CD8-positive, alpha-beta memory T cell (primary cell): Measurements from ENCODE around the gene ACO1. TPM values are rescaled to one million over a fixed set of nuclear protein-coding genes. Genes with fewer than 3 reads are reported as not detected.

Source experiments
- CTCF ChIA-PET: fragments of 350-600 bp; sonication (Branson Sonifier 250); formaldehyde crosslinking; loops from one replicate; lab custom pipeline; 2021; ENCODE audit warnings: antibody characterized with exemption; lab: Charles Lee
- POLR2A ChIA-PET: fragments of 350-600 bp; sonication (Branson Sonifier 250); formaldehyde crosslinking; loops from one replicate; lab custom pipeline; 2021; ENCODE audit warnings: antibody characterized with exemption; lab: Charles Lee
- DNase-seq, 5 donors: peaks; one replicate each; pipeline versions ENCODE4 v3.0.0 to v3.0.0-alpha.2; 2020 to 2022; ENCODE audit warnings: mixed read lengths in 1 of 5
- H3K27ac ChIP-seq: one replicate; pipeline ENCODE4 v1.7.0; 2013; ENCODE audit warnings: low read depth, mild to moderate bottlenecking, low read length, moderate library complexity
- H3K27me3 ChIP-seq: 2 replicates; pipeline ENCODE4 v1.7.0; 2013; ENCODE audit warnings: low read length, mild to moderate bottlenecking; ENCODE audit not compliant: insufficient read depth, poor library complexity, severe bottlenecking
- H3K36me3 ChIP-seq: 2 replicates; pipeline ENCODE4 v1.7.0; 2013; ENCODE audit warnings: mild to moderate bottlenecking, low read length, moderate library complexity; ENCODE audit not compliant: insufficient read depth
- H3K4me1 ChIP-seq: 2 replicates; pipeline ENCODE4 v1.7.0; 2013; ENCODE audit warnings: mild to moderate bottlenecking, low read length, moderate library complexity; ENCODE audit not compliant: insufficient read depth
- H3K4me3 ChIP-seq: 2 replicates; pipeline ENCODE4 v1.7.0; 2013; ENCODE audit warnings: mild to moderate bottlenecking, low read length
- H3K9me3 ChIP-seq: 2 replicates; pipeline ENCODE4 v1.7.0; 2013; ENCODE audit warnings: mild to moderate bottlenecking, low read length
- H3K27ac Mint-ChIP-seq, 8 donors: one replicate each; pipeline ENCODE4 v1.8.0; 2020 to 2021; ENCODE audit warnings: mixed read lengths in 8 of 8, mild to moderate bottlenecking in 6 of 8, inconsistent platforms in 3 of 8, moderate library complexity in 3 of 8
- H3K27me3 Mint-ChIP-seq, 2 donors: one replicate each; pipeline ENCODE4 v1.8.0; 2020 to 2021; ENCODE audit warnings: mixed read lengths in 2 of 2, mild to moderate bottlenecking in 1 of 2, moderate library complexity in 1 of 2
- H3K36me3 Mint-ChIP-seq, 3 donors: one replicate each; pipeline ENCODE4 v1.8.0; 2020 to 2021; ENCODE audit warnings: mixed read lengths in 3 of 3, inconsistent platforms in 1 of 3, mild to moderate bottlenecking in 1 of 3
- H3K4me1 Mint-ChIP-seq, 3 donors: one replicate each; pipeline ENCODE4 v1.8.0; 2020 to 2021; ENCODE audit warnings: mixed read lengths in 3 of 3, inconsistent platforms in 1 of 3, mild to moderate bottlenecking in 1 of 3
- H3K4me3 Mint-ChIP-seq, 7 donors: one replicate each; pipeline ENCODE4 v1.8.0; 2020 to 2021; ENCODE audit warnings: mixed read lengths in 7 of 7, mild to moderate bottlenecking in 6 of 7, moderate library complexity in 4 of 7, inconsistent platforms in 2 of 7
- H3K9me3 Mint-ChIP-seq, 5 donors: one replicate each; pipeline ENCODE4 v1.8.0; 2020 to 2022; ENCODE audit warnings: mixed read lengths in 5 of 5, mild to moderate bottlenecking in 3 of 5, moderate library complexity in 2 of 5, inconsistent platforms in 1 of 5
- polyA plus RNA-seq: library from polyadenylated mRNA; unstranded; fragments of 300-500 nt; fragmentation: Illumina TruSeq; gene quantifications from one replicate; pipeline ENCODE4 v1.2.3, GENCODE V29; 2021
- total RNA-seq, 2 experiments: library from RNA; stranded (reverse); gene quantifications; one replicate each; pipeline ENCODE4 v1.2.3, GENCODE V29; 2021

The ACO1 gene
- total RNA-seq (10 to 100 TPM; 13.5 to 13.6 TPM), polyA plus RNA-seq (11.0 TPM)

DNA sequence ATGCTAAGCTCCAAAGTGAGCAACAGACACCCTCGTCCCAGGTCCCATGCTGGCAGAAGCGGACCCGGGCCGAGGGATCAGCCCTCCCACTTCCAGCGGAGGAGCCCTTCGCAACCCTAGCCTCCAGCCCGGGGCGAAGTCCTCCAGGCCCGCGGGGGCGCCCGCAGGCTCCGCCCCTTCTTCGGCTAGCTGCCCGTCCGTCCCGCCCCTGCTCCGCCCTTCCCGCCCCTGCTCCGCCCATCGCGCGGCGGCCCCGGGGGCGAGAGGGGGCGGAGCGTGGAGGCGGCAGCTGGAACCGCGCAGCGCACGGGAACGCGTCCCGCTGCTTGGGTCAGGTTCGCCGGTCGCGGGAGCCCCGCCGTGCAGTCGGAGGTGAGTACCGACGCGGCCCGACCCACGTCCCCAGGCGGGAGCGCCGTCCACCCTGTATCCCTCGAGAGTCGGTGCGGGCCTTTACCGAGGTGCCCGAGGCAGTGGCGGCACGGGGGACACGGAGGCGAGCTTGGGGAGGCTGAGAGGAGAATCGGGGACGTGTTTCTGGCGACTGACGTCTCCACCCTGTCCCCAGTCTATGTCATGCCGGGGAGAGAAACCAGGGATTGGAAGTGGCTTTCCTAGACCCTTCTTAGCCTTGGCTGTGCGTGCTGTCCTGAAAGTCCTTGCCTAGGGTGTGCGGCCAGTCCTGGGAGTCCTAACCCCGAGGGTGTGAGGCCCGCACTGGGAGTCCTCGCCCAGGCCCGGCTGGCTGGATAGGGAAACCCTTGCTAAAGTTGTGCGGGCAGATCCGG is at the start of gene ACO1:
TSS of gene ACO1 (plus strand) at position 280 of the 788 bp plus-strand sequence. CDS start 20,864 bp downstream, outside the sequence.
- Mint-ChIP-seq H3K4me3 (peak within 1 kb of the TSS; percentile 85 to 90 (median 87)), H3K27ac (peak within 1 kb of the TSS; percentile 4 to 93 (median 61))

GRCh38 chr9:32334916-32335895 is 49.2 kb upstream of the ACO1 start:
- POLR2A ChIA-PET: interaction anchor here (0.6 kb wide), 1 partner anchor 23 kb away, joined by 3 read pairs; no protein-coding TSS in a partner anchor
- no peaks in the 10 kb centered on the region for H3K4me1 Mint-ChIP-seq
- Histone ChIP-seq H3K4me1 (no peaks in the 10 kb centered on the region), H3K27me3 (no peaks in the 10 kb centered on the region), H3K4me3 (no peak overlapping the region), H3K9me3 (no peaks in the 10 kb centered on the region), H3K36me3 (no peaks in the 10 kb centered on the region), H3K27ac (no peak overlapping the region)
- no peaks in the 10 kb centered on the region for H3K36me3 Mint-ChIP-seq
- peaks cover 3 to 15% of the 10 kb centered on the region in 2 donors for H3K27me3 Mint-ChIP-seq
- H3K4me3 Mint-ChIP-seq: no peak overlapping the region
- no peak for DNase-seq
- no peaks in the 10 kb centered on the region for H3K9me3 Mint-ChIP-seq
- CTCF ChIA-PET: interaction anchor here (0.9 kb wide), 1 partner anchor 23 kb away, joined by 3 read pairs; no protein-coding TSS in a partner anchor
- no peak overlapping the region for H3K27ac Mint-ChIP-seq

More for the DNA sequence above, at the start of gene ACO1:
- Histone ChIP-seq H3K9me3 (no peaks in the 10 kb centered on the region), H3K27ac (peak within 1 kb of the TSS; percentile 28), H3K27me3 (no peaks in the 10 kb centered on the region), H3K4me1 (peaks cover 10% of the 10 kb centered on the region), H3K4me3 (peak within 1 kb of the TSS; percentile 82), H3K36me3 (no peaks in the 10 kb centered on the region)
- H3K27me3 Mint-ChIP-seq: peaks cover 4 to 28% of the 10 kb centered on the region in 2 donors
- CTCF ChIA-PET: interaction anchor here (0.7 to 5.0 kb wide), 12 partner anchors 10 to 583 kb away, joined by 3 to 57 read pairs (median 4); partner anchors contain the start of genes NDUFB6 and RIGI
- H3K36me3 Mint-ChIP-seq: peaks cover 0 to 6% (median 2%) of the 10 kb centered on the region in 3 donors
- peaks cover 20 to 36% (median 26%) of the 10 kb centered on the region in 3 donors for H3K4me1 Mint-ChIP-seq
- H3K9me3 Mint-ChIP-seq: no peaks in the 10 kb centered on the region
- peak; percentile 84 to 91 (median 89) for DNase-seq
- POLR2A ChIA-PET: interaction anchor here (1.0 to 2.1 kb wide), 3 partner anchors 141 to 188 kb away, joined by 3 to 14 read pairs (median 10); partner anchors contain the start of genes SMIM27 and TOPORS

DNA sequence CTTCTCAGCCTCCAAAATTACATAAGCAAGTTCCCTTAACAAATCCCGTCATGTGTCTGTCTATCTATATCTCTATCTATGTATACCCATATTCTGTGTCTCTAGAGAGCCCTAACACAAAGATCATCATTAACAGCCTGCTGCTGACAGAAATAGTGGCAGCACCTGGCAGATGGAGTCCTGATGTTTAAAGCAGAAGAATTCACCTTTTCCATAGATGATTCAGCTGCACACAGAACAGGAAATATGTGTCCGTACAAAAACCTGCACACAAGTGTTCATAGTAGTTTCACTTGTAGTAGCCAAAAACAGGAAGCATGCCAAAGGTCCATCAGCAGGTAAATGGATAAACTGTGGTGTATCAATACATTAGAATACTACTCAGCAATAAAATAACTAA is 45.0 kb upstream of the ACO1 start:
- no peaks in the 10 kb centered on the region for H3K4me1 ChIP-seq
- no peaks in the 10 kb centered on the region for H3K36me3 ChIP-seq
- Mint-ChIP-seq H3K9me3 (no peaks in the 10 kb centered on the region), H3K4me1 (peaks cover 5 to 14% (median 13%) of the 10 kb centered on the region in 3 donors), H3K4me3 (no peak overlapping the region), H3K27me3 (peaks cover 1 to 11% of the 10 kb centered on the region in 2 donors), H3K27ac (no peak overlapping the region), H3K36me3 (no peaks in the 10 kb centered on the region)
- no peaks in the 10 kb centered on the region for H3K27me3 ChIP-seq
- no peak overlapping the region for H3K27ac ChIP-seq
- H3K9me3 ChIP-seq: no peaks in the 10 kb centered on the region
- no peak overlapping the region for H3K4me3 ChIP-seq
- CTCF ChIA-PET: no interaction called here
- DNase-seq: no peak
- POLR2A ChIA-PET: no interaction called here

GRCh38 chr9:32340361-32340760 is 44.1 kb upstream of the ACO1 start:
- H3K4me1 ChIP-seq: no peaks in the 10 kb centered on the region
- DNase-seq: no peak
- CTCF ChIA-PET: no interaction called here
- no peak overlapping the region for H3K4me3 ChIP-seq
- no peaks in the 10 kb centered on the region for H3K27me3 ChIP-seq
- no peaks in the 10 kb centered on the region for H3K9me3 ChIP-seq
- Mint-ChIP-seq H3K27ac (no peak overlapping the region), H3K9me3 (no peaks in the 10 kb centered on the region), H3K27me3 (peaks cover 0 to 9% of the 10 kb centered on the region in 2 donors), H3K4me1 (peaks cover 12 to 23% (median 21%) of the 10 kb centered on the region in 3 donors), H3K36me3 (no peaks in the 10 kb centered on the region), H3K4me3 (no peak overlapping the region)
- H3K27ac ChIP-seq: no peak overlapping the region
- no peaks in the 10 kb centered on the region for H3K36me3 ChIP-seq
- POLR2A ChIA-PET: no interaction called here

- Histone ChIP-seq H3K27ac (no peak overlapping the region), H3K36me3 (no peaks in the 10 kb centered on the region), H3K4me1 (no peaks in the 10 kb centered on the region), H3K27me3 (no peaks in the 10 kb centered on the region), H3K9me3 (no peaks in the 10 kb centered on the region), H3K4me3 (no peak overlapping the region)
- H3K4me1 Mint-ChIP-seq: peaks cover 12 to 25% (median 21%) of the 10 kb centered on the region in 3 donors
- H3K9me3 Mint-ChIP-seq: no peaks in the 10 kb centered on the region
- no peaks in the 10 kb centered on the region for H3K27me3 Mint-ChIP-seq
- H3K4me3 Mint-ChIP-seq: peak overlapping the region in 3 of 7 donors; percentile 15 to 37 (median 17)
- CTCF ChIA-PET: no interaction called here
- POLR2A ChIA-PET: no interaction called here
- no peak overlapping the region for H3K27ac Mint-ChIP-seq
- DNase-seq: no peak
- no peaks in the 10 kb centered on the region for H3K36me3 Mint-ChIP-seq
These were observed 39.8 kb upstream of the ACO1 start for GRCh38 chr9:32344551-32345182.

- Histone ChIP-seq H3K4me3 (no peak overlapping the region), H3K9me3 (no peaks in the 10 kb centered on the region), H3K27ac (no peak overlapping the region), H3K36me3 (no peaks in the 10 kb centered on the region), H3K4me1 (no peaks in the 10 kb centered on the region), H3K27me3 (no peaks in the 10 kb centered on the region)
- no peaks in the 10 kb centered on the region for H3K36me3 Mint-ChIP-seq
- H3K4me1 Mint-ChIP-seq: peaks cover 12 to 25% (median 21%) of the 10 kb centered on the region in 3 donors
- DNase-seq: no peak
- peak overlapping the region in 2 of 7 donors; percentile 0 to 37 for H3K4me3 Mint-ChIP-seq
- ChIA-PET POLR2A (no interaction called here), CTCF (no interaction called here)
- H3K9me3 Mint-ChIP-seq: no peaks in the 10 kb centered on the region
- no peaks in the 10 kb centered on the region for H3K27me3 Mint-ChIP-seq
- H3K27ac Mint-ChIP-seq: peak overlapping the region in 1 of 8 donors; percentile 9
These were observed 39.2 kb upstream of the ACO1 start for GRCh38 chr9:32345243-32345642.

DNA sequence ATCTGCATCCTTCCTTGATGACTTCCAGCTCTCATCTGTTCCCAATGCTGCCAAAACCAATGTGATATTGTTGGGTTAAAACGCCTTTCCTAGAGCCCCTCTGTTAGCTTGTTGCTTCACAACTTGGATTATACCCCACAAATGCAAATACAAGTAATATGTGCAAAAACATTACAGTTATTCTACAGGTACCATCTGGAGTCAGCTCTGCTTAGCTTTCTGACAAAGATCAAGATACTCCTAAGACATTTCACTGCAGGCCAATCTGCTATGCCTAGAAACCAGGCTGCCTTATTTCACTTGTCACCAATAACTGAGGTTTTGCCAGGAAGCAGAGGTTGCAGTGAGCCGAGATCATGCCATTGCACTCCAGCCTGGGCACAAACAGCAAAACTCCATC is 36.9 kb upstream of the ACO1 start:
- no peaks in the 10 kb centered on the region for H3K27me3 Mint-ChIP-seq
- H3K4me1 Mint-ChIP-seq: peaks cover 12 to 25% (median 21%) of the 10 kb centered on the region in 3 donors
- Histone ChIP-seq H3K4me1 (no peaks in the 10 kb centered on the region), H3K27me3 (no peaks in the 10 kb centered on the region), H3K9me3 (no peaks in the 10 kb centered on the region), H3K36me3 (no peaks in the 10 kb centered on the region), H3K27ac (no peak overlapping the region), H3K4me3 (no peak overlapping the region)
- CTCF ChIA-PET: no interaction called here
- POLR2A ChIA-PET: no interaction called here
- H3K4me3 Mint-ChIP-seq: no peak overlapping the region
- no peaks in the 10 kb centered on the region for H3K36me3 Mint-ChIP-seq
- no peaks in the 10 kb centered on the region for H3K9me3 Mint-ChIP-seq
- DNase-seq: no peak
- H3K27ac Mint-ChIP-seq: no peak overlapping the region
